ENCODE results near the gene LAMTOR2. TPM values are rescaled to one million over a fixed set of nuclear protein-coding genes. Genes with fewer than 3 reads are reported as not detected.
"Not testable (repeated sequence)": the region's sequence is repeated elsewhere in the genome, so short reads cannot be mapped to it uniquely, and the experiment has no call there.

Gene LAMTOR2
- polyA plus RNA-seq, 4 donors: 53.9 to 67.9 (median 60.2) TPM

- DNase-seq (ENCODE audit: low read depth in 4 of 4, low spot score in 2 of 4): no peak
Measured at GRCh38 chr1:156051011-156051725, 3.4 kb upstream of the LAMTOR2 start.

GRCh38 chr1:156052862-156053767 lies 1.5 kb upstream of the LAMTOR2 start:
- DNase-seq (ENCODE audit: low read depth in 4 of 4, low spot score in 2 of 4): peak in 2 of 4 donors; percentile 23 to 49

- DNase-seq (ENCODE audit: low read depth in 4 of 4, low spot score in 2 of 4): peak; percentile 72 to 86 (median 78)
Measured at GRCh38 chr1:156053768-156054499, 648 bp upstream of the LAMTOR2 start, which contains the start of gene UBQLN4. UBQLN4 (minus strand) TSS chr1:156053798; CDS start chr1:156053701, 97 bp downstream.

GRCh38 chr1:156055281-156056048 lies 883 bp downstream of the LAMTOR2 start:
- no peak for DNase-seq (ENCODE audit: low read depth in 4 of 4, low spot score in 2 of 4)

GRCh38 chr1:156056326-156056849 lies 1.8 kb downstream of the LAMTOR2 start:
- DNase-seq (ENCODE audit: low read depth in 4 of 4, low spot score in 2 of 4): no peak

- DNase-seq (ENCODE audit: low read depth in 4 of 4, low spot score in 2 of 4): no peak
Measured at GRCh38 chr1:156060937-156061636, 6.5 kb downstream of the LAMTOR2 start, which contains the start of gene RAB25. RAB25 (plus strand) TSS chr1:156061160; CDS start chr1:156061401, 241 bp downstream.

GRCh38 chr1:156062189-156062588 lies 7.6 kb downstream of the LAMTOR2 start:
- no peak for DNase-seq (ENCODE audit: low read depth in 4 of 4, low spot score in 2 of 4)

GRCh38 chr1:156063997-156064285 lies 9.4 kb downstream of the LAMTOR2 start:
- no peak for DNase-seq (ENCODE audit: low read depth in 4 of 4, low spot score in 2 of 4)

- no peak for DNase-seq (ENCODE audit: low read depth in 4 of 4, low spot score in 2 of 4)
Measured at GRCh38 chr1:156064615-156065014, 10.0 kb downstream of the LAMTOR2 start.

- DNase-seq (ENCODE audit: low read depth in 4 of 4, low spot score in 2 of 4): no peak
Measured at GRCh38 chr1:156065212-156065611, 10.6 kb downstream of the LAMTOR2 start.

- DNase-seq (ENCODE audit: low read depth in 4 of 4, low spot score in 2 of 4): no peak
Measured at GRCh38 chr1:156065871-156066270, 11.3 kb downstream of the LAMTOR2 start.

- DNase-seq (ENCODE audit: low read depth in 4 of 4, low spot score in 2 of 4): no peak
Measured at GRCh38 chr1:156067262-156067661, 12.7 kb downstream of the LAMTOR2 start.

- DNase-seq (ENCODE audit: low read depth in 4 of 4, low spot score in 2 of 4): no peak
Measured at GRCh38 chr1:156069490-156070455, 15.2 kb downstream of the LAMTOR2 start.

- no peak for DNase-seq (ENCODE audit: low read depth in 4 of 4, low spot score in 2 of 4)
Measured at GRCh38 chr1:156070548-156070947, 16.0 kb downstream of the LAMTOR2 start.

GRCh38 chr1:156071332-156071816 lies 16.8 kb downstream of the LAMTOR2 start:
- DNase-seq (ENCODE audit: low read depth in 4 of 4, low spot score in 2 of 4): not testable (repeated sequence)

- no peak for DNase-seq (ENCODE audit: low read depth in 4 of 4, low spot score in 2 of 4)
Measured at GRCh38 chr1:156072251-156072650, 17.7 kb downstream of the LAMTOR2 start.

GRCh38 chr1:156073110-156073687 lies 18.6 kb downstream of the LAMTOR2 start:
- DNase-seq (ENCODE audit: low read depth in 4 of 4, low spot score in 2 of 4): no peak

- no peak for DNase-seq (ENCODE audit: low read depth in 4 of 4, low spot score in 2 of 4)
Measured at GRCh38 chr1:156073740-156074139, 19.2 kb downstream of the LAMTOR2 start.
